Activated CD8-positive, alpha-beta memory T cell treated with anti-CD3 and anti-CD28 coated beads for 36 hours (primary cell): ENCODE data around the gene DDA1. TPM values are rescaled to one million over a fixed set of nuclear protein-coding genes. Genes with fewer than 3 reads are reported as not detected.

Source experiments
- CTCF ChIA-PET: fragments of 350-600 bp; sonication (Branson Sonifier 250); formaldehyde crosslinking; loops from one replicate; lab custom pipeline; 2021; ENCODE audit warnings: antibody characterized with exemption; lab: Charles Lee
- POLR2A ChIA-PET: fragments of 350-600 bp; sonication (Branson Sonifier 250); formaldehyde crosslinking; loops from one replicate; lab custom pipeline; 2021; ENCODE audit warnings: antibody characterized with exemption; lab: Charles Lee
- total RNA-seq, 2 experiments: library from RNA; stranded (reverse); gene quantifications; one replicate each; pipeline ENCODE4 v1.2.3, GENCODE V29; 2021

DDA1 gene
- total RNA-seq, 2 experiments from 2014 or later = 44.1 to 45.9 TPM

DNA sequence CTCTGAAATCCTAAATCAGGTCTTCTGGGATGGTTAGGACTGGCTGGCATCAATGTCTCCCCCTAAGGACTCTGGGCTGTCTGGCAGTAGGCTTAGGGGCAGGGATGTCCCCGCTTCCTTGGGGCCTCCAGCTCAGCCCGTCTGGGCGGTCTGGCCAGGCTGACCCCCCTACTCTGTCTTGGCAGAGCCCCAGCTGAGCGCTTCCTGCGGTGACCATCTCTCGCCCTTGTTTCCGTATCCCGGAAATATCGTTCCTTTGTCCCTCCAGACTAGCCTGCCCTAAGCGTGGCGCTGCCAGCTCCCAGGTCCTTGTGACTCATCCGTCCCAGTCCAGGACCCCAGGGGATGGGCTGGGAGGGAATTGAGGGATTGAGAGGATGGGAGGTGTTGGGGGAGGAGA, 39.3 kb downstream of the DDA1 start:
- CTCF ChIA-PET = interaction anchor here (1.2 kb wide), 1 partner anchor 37 kb away, joined by 3 read pairs; no protein-coding TSS in a partner anchor
- POLR2A ChIA-PET = no interaction called here

DNA sequence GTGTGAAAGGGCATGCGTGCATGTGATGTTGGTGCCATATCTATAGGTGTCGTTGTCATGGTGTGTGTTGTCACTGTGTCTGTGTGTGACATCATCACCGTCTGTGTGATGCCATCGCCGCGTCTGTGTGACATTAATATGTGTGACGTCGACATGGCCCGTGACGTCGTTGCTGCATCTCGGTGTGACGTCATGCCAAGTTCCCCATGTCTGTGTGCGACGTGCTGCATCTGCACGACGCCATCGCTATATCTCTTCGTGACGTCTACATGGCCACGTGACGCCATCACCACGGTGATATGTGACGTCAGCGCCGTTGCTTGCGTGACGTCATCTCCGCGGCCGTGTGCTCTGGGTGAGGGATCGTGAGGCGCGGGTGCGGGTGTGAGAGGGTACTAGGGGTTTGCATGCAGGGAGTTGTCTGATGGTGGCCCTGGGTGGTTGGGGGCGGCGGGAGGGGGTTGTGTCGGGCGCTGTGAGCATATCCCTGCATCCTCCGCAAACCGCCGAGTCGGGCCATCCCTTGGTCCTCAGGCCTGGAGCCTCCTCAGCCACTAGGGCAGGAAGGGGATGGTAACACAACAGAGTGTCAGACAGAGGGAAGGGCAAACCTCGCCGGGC, 42.6 kb downstream of the DDA1 start:
- ChIA-PET POLR2A (no interaction called here), CTCF (no interaction called here)

DNA sequence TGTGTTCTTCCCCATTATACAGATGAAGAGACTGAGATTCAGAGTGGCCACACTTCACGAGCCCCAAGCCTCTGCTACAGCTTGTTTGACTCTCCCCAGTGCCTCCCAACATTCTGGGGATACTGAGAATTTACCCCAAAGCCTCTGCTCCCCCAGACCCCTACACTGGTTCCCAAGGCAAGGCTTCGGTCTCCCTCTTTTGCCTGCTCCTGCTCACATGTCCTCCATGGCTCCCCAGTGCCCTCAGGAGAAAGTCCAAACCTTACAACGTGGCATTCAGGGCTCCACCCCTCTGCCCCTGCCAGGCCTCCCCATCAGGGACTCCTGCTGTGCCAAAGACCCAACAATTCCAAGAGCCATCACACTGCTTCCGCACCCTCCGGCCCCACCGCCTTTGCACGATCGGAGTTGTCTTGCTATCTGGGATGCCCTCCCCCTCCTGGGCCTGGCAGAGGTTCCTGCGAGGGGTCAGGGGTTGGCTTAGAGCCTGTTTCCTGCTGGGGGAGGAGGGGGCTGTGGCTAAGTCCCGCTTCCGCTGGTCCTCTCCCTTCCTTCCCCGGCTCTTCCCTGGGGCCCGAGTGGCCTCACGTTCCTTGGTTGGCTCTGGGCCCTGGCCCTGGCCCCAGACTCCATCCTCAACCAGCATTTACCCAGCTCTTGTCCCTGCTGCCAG, 43.4 kb downstream of the DDA1 start:
- CTCF ChIA-PET = no interaction called here
- POLR2A ChIA-PET = no interaction called here

GRCh38 chr19:17353386-17353785, 44.0 kb downstream of the DDA1 start:
- POLR2A ChIA-PET = no interaction called here
- CTCF ChIA-PET = no interaction called here

DNA sequence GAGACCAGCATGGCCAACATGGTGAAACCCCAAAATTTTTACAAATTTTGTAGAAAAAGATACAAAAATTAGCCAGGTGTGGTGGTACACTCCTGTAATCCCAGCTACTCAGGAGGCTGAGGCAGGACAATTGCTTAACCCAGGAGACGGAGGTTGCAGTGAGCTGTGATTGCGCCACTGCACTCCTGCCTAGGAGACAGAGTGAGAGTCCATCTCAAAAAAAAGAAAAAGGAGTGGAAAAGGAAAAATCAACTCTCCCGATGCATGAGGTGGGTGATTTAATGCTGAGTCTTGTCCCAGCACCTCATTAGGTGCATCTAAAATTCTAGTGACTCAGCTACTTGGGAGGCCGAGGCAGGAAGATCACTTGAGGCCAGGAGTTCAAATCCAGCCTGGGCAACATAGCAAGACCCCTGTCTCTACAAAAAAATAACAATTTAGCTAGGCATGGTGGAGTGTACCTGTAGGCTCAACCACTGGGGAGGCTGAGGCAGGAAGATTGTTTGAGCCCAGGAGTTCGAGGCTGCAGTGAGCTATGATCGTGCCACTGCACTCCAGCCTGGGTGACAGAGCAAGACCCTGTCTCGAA, 47.8 kb downstream of the DDA1 start:
- POLR2A ChIA-PET = no interaction called here
- CTCF ChIA-PET = no interaction called here

- CTCF ChIA-PET = interaction anchor here (0.6 kb wide), 1 partner anchor 1609 kb away, joined by 3 read pairs; no protein-coding TSS in a partner anchor
Measured at GRCh38 chr19:17357724-17358123, 48.4 kb downstream of the DDA1 start.

DNA sequence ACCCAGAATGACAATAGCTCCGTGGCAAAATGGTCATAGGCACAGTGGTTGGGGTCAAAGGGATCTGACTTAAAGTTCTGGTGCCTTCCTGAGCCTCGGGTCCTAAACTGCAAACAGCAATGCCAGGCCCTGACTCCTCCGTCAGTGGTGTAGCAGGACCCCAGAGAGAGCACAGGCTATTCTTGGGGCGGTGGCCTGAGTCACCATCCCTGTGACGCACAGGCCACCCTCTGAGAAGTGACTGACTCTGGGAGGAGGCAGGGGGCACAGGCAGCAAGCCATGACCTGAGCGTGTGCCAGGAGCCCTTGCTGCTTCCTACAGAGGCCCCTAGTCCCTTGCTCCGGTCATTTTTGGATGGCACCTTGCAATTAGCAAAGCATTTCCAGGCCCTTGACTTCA, 49.0 kb downstream of the DDA1 start:
- ChIA-PET POLR2A (no interaction called here), CTCF (no interaction called here)

More at GRCh38 chr19:17357724-17358123, 48.4 kb downstream of the DDA1 start:
- POLR2A ChIA-PET = no interaction called here

- ChIA-PET POLR2A (no interaction called here), CTCF (no interaction called here)
Measured at GRCh38 chr19:17359905-17360800, 50.8 kb downstream of the DDA1 start.

DNA sequence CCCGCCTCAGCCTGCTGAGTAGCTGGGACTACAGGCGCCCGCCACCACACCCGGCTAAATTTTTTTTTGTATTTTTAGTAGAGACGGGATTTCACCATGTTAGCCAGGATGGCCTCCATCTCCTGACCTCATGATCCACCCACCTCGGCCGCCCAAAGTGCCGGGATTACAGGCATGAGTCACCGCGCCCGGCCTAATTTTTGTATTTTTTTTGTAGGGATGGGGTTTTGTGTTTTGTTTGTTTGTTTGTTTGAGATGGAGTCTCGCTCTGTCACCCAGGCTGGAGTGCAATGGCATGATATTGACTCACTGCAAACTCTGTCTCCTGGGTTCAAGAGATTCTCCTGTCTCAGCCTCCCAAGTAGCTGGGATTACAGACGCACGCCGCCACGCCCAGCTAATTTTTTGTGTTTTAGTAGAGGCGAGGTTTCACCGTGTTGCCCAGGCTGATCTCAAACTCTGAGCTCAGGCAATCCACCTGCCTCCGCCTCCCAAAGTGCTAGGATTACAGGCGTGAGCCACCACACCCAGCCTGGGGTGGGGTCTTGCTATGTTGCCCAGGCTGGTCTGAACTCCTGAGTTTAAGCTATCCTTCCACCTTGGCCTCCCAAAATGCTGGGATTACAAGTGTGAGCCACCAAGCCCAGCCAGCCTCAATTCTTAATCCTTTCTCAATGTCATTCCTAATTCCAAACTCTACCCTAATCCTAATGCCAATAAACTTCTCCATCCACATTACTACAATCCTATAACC, 54.7 kb downstream of the DDA1 start:
- ChIA-PET CTCF (interaction anchor here (0.7 kb wide), 2 partner anchors 311 to 587 kb away, joined by 3 to 5 read pairs; no protein-coding TSS in a partner anchor), POLR2A (interaction anchor here (0.6 to 0.7 kb wide), 2 partner anchors 19 to 495 kb away, joined by 3 to 4 read pairs; no protein-coding TSS in a partner anchor)

- ChIA-PET POLR2A (no interaction called here), CTCF (interaction anchor here (2.0 kb wide), 1 partner anchor 21 kb away, joined by 7 read pairs; no protein-coding TSS in a partner anchor)
Measured at GRCh38 chr19:17365361-17365760, 56.0 kb downstream of the DDA1 start.

- CTCF ChIA-PET = no interaction called here
Measured at GRCh38 chr19:17370026-17370587, 60.7 kb downstream of the DDA1 start.

More at GRCh38 chr19:17370026-17370587, 60.7 kb downstream of the DDA1 start:
- POLR2A ChIA-PET = no interaction called here

Other genes starting within 250 kb of the DDA1 start
- gene HAUS8, start 234.1 kb upstream of the DDA1 start, total RNA-seq = 10 to 100 TPM; 33.8 TPM
- gene MYO9B, start 233.8 kb upstream of the DDA1 start, total RNA-seq = 100 to 1,000 TPM; 100 to 105 TPM
- gene USE1, start 94.2 kb upstream of the DDA1 start, total RNA-seq = 10 to 100 TPM; 25.7 to 26.4 TPM
- 10 to 100 TPM; 20.4 to 22.9 TPM for gene OCEL1, start 83.3 kb upstream of the DDA1 start, total RNA-seq
- gene NR2F6, start 63.6 kb upstream of the DDA1 start, total RNA-seq = 10 to 100 TPM in 1 of 2 experiments, 1 to 10 TPM in 1; 9.7 to 10.3 TPM
- gene USHBP1, start 44.8 kb upstream of the DDA1 start, total RNA-seq = under 1 TPM in 1 of 2 experiments, not detected in 1; 0.06 TPM
- gene BABAM1, start 42.1 kb upstream of the DDA1 start, total RNA-seq = 100 to 1,000 TPM; 129 to 131 TPM
- 10 to 100 TPM; 20.6 to 21.0 TPM for gene ANKLE1, start 27.7 kb upstream of the DDA1 start, total RNA-seq
- 1 to 10 TPM; 4.9 to 5.6 TPM for gene ABHD8, start 6.1 kb upstream of the DDA1 start, total RNA-seq
- 100 to 1,000 TPM; 126 to 132 TPM for gene MRPL34, start 3.7 kb upstream of the DDA1 start, total RNA-seq
- 1 to 10 TPM; 3.2 TPM for gene ANO8, start 25.3 kb downstream of the DDA1 start, total RNA-seq
- 10 to 100 TPM; 55.8 to 56.8 TPM for gene GTPBP3, start 28.0 kb downstream of the DDA1 start, total RNA-seq
- not detected for gene PLVAP, start 67.8 kb downstream of the DDA1 start, total RNA-seq
- 1 to 10 TPM; 1.3 to 1.4 TPM for gene CCDC194, start 84.6 kb downstream of the DDA1 start, total RNA-seq
- gene BST2, start 96.1 kb downstream of the DDA1 start, total RNA-seq = 100 to 1,000 TPM; 121 to 126 TPM
- gene MVB12A, start 110.5 kb downstream of the DDA1 start, total RNA-seq = 10 to 100 TPM; 36.1 to 38.2 TPM
- not detected for gene TMEM221, start 139.1 kb downstream of the DDA1 start, total RNA-seq
- gene NXNL1, start 151.4 kb downstream of the DDA1 start, total RNA-seq = not detected
- gene SLC27A1, start 161.0 kb downstream of the DDA1 start, total RNA-seq = 1 to 10 TPM; 2.5 to 3.2 TPM
- 10 to 100 TPM; 57.9 to 61.9 TPM for gene PGLS, start 202.1 kb downstream of the DDA1 start, total RNA-seq
- gene COLGALT1, start 246.1 kb downstream of the DDA1 start, total RNA-seq = 100 to 1,000 TPM in 1 of 2 experiments, 10 to 100 TPM in 1; 97.2 to 100 TPM